NCI-H345 (cell line): ENCODE measurements around the gene MRM2.

Experiments
- DNase-seq: peaks from one replicate; lab custom pipeline; 2025; lab: John Stamatoyannopoulos, UW

The MRM2 gene

GRCh38 chr7:2203766-2204300 lies 38.2 kb downstream of the MRM2 start:
- no peak for DNase-seq

GRCh38 chr7:2202901-2203765 lies 38.9 kb downstream of the MRM2 start:
- DNase-seq, result no peak

GRCh38 chr7:2202361-2202761 lies 39.6 kb downstream of the MRM2 start:
- DNase-seq, result no peak

- no peak for DNase-seq
Observed at GRCh38 chr7:2201686-2202360, 40.2 kb downstream of the MRM2 start.

GRCh38 chr7:2201128-2201527 lies 40.9 kb downstream of the MRM2 start:
- DNase-seq, result no peak

GRCh38 chr7:2200584-2200980 lies 41.4 kb downstream of the MRM2 start:
- no peak for DNase-seq

- DNase-seq, result no peak
Observed at GRCh38 chr7:2199956-2200583, 41.9 kb downstream of the MRM2 start.

GRCh38 chr7:2199528-2199927 lies 42.5 kb downstream of the MRM2 start:
- DNase-seq, result no peak

GRCh38 chr7:2198760-2199159 lies 43.2 kb downstream of the MRM2 start:
- DNase-seq, result no peak

GRCh38 chr7:2198206-2198605 lies 43.8 kb downstream of the MRM2 start:
- DNase-seq, result peak; percentile 89

GRCh38 chr7:2197436-2198155 lies 44.4 kb downstream of the MRM2 start:
- no peak for DNase-seq

GRCh38 chr7:2196381-2197378 lies 45.3 kb downstream of the MRM2 start:
- peak; percentile 48 for DNase-seq

- peak; percentile 66 for DNase-seq
Observed at GRCh38 chr7:2195400-2196246, 46.4 kb downstream of the MRM2 start.

- DNase-seq, result no peak
Observed at GRCh38 chr7:2193575-2194305, 48.3 kb downstream of the MRM2 start.

GRCh38 chr7:2192831-2193534 lies 49.0 kb downstream of the MRM2 start:
- DNase-seq, result peak; percentile 85

GRCh38 chr7:2191016-2191415 lies 51.0 kb downstream of the MRM2 start:
- no peak for DNase-seq

GRCh38 chr7:2190531-2190930 lies 51.5 kb downstream of the MRM2 start:
- DNase-seq, result no peak

- no peak for DNase-seq
Observed at GRCh38 chr7:2186166-2186565, 55.8 kb downstream of the MRM2 start.
